ENCODE results near the gene SPEN.

GRCh38 chr1:15830258-15830657, 17.2 kb upstream of the SPEN start:
- no peak for TF ChIP-seq POLR2A (IDR thresholded peaks at IDR 0.05; ENCODE audit: low read depth, low read length)
- no peak for TF ChIP-seq POLR2AphosphoS5 (IDR thresholded peaks at IDR 0.05; ENCODE audit: low read depth, low read length)
